ENCODE data around the gene HNRNPF.

DNA sequence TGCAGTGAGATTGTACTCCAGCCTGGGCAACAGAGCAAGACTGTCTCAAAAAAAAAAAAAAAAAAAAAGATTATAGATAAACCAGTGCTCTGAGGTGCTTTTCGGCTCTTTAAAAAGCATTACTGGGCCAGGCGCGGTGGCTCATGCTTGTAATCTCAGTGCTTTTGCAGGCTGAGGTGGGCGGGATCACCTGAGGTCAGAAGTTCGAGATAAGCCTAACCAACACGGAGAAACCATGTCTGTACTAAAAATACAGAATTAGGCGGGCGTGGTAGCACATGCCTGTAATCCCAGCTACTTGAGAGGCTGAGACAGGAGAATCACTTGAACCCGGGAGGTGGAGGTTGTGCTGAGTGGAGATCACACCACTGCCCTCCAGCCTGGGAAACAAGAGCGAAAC is 6.6 kb upstream of the HNRNPF start:
- TF ChIP-seq, protein P1, sequence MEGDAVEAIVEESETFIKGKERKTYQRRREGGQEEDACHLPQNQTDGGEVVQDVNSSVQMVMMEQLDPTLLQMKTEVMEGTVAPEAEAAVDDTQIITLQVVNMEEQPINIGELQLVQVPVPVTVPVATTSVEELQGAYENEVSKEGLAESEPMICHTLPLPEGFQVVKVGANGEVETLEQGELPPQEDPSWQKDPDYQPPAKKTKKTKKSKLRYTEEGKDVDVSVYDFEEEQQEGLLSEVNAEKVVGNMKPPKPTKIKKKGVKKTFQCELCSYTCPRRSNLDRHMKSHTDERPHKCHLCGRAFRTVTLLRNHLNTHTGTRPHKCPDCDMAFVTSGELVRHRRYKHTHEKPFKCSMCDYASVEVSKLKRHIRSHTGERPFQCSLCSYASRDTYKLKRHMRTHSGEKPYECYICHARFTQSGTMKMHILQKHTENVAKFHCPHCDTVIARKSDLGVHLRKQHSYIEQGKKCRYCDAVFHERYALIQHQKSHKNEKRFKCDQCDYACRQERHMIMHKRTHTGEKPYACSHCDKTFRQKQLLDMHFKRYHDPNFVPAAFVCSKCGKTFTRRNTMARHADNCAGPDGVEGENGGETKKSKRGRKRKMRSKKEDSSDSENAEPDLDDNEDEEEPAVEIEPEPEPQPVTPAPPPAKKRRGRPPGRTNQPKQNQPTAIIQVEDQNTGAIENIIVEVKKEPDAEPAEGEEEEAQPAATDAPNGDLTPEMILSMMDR (conservative IDR thresholded peaks at IDR 0.05 in 1 of 2, IDR thresholded peaks at IDR 0.05 in 1 of 2; ENCODE audit: extremely low read depth in 1 of 2, insufficient read depth in 1 of 2, low read depth in 1 of 2, low read length in 2 of 2), result no peak
- TF ChIP-seq EZH2 (IDR thresholded peaks at IDR 0.05; ENCODE audit: borderline replicate concordance, low read length), result no peak
